ENCODE results near the gene ZNF503. TPM values are rescaled to one million over a fixed set of nuclear protein-coding genes. Genes with fewer than 3 reads are reported as not detected.

Gene ZNF503
- 10 to 100 TPM; 18.3 to 41.2 (median 25.1) TPM for total RNA-seq
- polyA plus RNA-seq, result 10 to 100 TPM; 13.8 to 22.3 TPM

GRCh38 chr10:75401569-75402485 is at the start of gene ZNF503:
Gene ZNF503, minus strand, starts transcription at chr10:75401764. Its CDS starts 345 bp downstream, at chr10:75401419.
- Histone ChIP-seq H3K4me3 (peak within 1 kb of the TSS; percentile 91 to 98 (median 94)), H3K9me3 (no peaks in the 10 kb centered on the region), H3K36me3 (no peaks in the 10 kb centered on the region), H3K27ac (peak within 1 kb of the TSS; percentile 97 to 99 (median 98)), H3K27me3 (no peaks in the 10 kb centered on the region), H3K4me1 (no peaks in the 10 kb centered on the region)
- 0% methylated on average over 87 to 88 of the region's 88 CpGs for WGBS, 2 donors
- peak; percentile 94 to 99 (median 98) for DNase-seq
- TF ChIP-seq CTCF (IDR thresholded peaks at IDR 0.05), result peak in 1 of 4 donors; percentile 9
- ATAC-seq, result peak; percentile 54 to 75 (median 62)
- FAIRE-seq, result peak; percentile 92
- intact Hi-C loops (cut with DNase I), result loop anchor here in 1 of 3 donors (10.0 kb wide), 2 partner anchors 373 to 523 kb away; no protein-coding TSS in a partner anchor

GRCh38 chr10:75450644-75451640 is 49.4 kb upstream of the ZNF503 start:
- H3K9me3 ChIP-seq, result no peaks in the 10 kb centered on the region
- ATAC-seq (no peak), FAIRE-seq (no peak), DNase-seq (no peak)
- WGBS, 2 donors, result 62 to 64% methylated on average over 18 of the region's 18 CpGs
- H3K36me3 ChIP-seq, result no peaks in the 10 kb centered on the region
- H3K27me3 ChIP-seq, result no peaks in the 10 kb centered on the region
- H3K4me3 ChIP-seq, result no peak overlapping the region
- H3K27ac ChIP-seq, result no peak overlapping the region
- peaks cover 0 to 9% (median 4%) of the 10 kb centered on the region in 3 donors for H3K4me1 ChIP-seq
- intact Hi-C loops (cut with DNase I), result no loop called here
- no peak for TF ChIP-seq CTCF (IDR thresholded peaks at IDR 0.05)

- DNase-seq (no peak), FAIRE-seq (no peak), ATAC-seq (no peak)
- WGBS, 2 donors, result 62 to 72% methylated on average over 4 of the region's 4 CpGs
- H3K4me1 ChIP-seq, result peaks cover 0 to 9% (median 4%) of the 10 kb centered on the region in 3 donors
- no peak overlapping the region for H3K4me3 ChIP-seq
- no peaks in the 10 kb centered on the region for H3K36me3 ChIP-seq
- TF ChIP-seq CTCF (IDR thresholded peaks at IDR 0.05), result no peak
- H3K27me3 ChIP-seq, result no peaks in the 10 kb centered on the region
- intact Hi-C loops (cut with DNase I), result no loop called here
- H3K27ac ChIP-seq, result no peak overlapping the region
- no peaks in the 10 kb centered on the region for H3K9me3 ChIP-seq
Measured at GRCh38 chr10:75450075-75450445, 48.5 kb upstream of the ZNF503 start.

GRCh38 chr10:75449382-75450074 is 48.0 kb upstream of the ZNF503 start:
- no peaks in the 10 kb centered on the region for H3K36me3 ChIP-seq
- intact Hi-C loops (cut with DNase I), result no loop called here
- peaks cover 0 to 9% (median 4%) of the 10 kb centered on the region in 3 donors for H3K4me1 ChIP-seq
- no peaks in the 10 kb centered on the region for H3K9me3 ChIP-seq
- DNase-seq (no peak), ATAC-seq (peak in 1 of 4 donors; percentile 20), FAIRE-seq (no peak)
- no peak overlapping the region for H3K27ac ChIP-seq
- H3K27me3 ChIP-seq, result no peaks in the 10 kb centered on the region
- 77 to 82% methylated on average over 7 of the region's 7 CpGs for WGBS, 2 donors
- TF ChIP-seq CTCF (IDR thresholded peaks at IDR 0.05), result no peak
- H3K4me3 ChIP-seq, result no peak overlapping the region

Data from pancreas (tissue), 10 donors.